ENCODE measurements around the gene CAVIN4.

CAVIN4 gene

GRCh38 chr9:100600521-100601079 lies 22.7 kb downstream of the CAVIN4 start:
- no peak for TF ChIP-seq SUZ12 (IDR thresholded peaks at IDR 0.05; ENCODE audit: extremely low read depth, insufficient read depth, insufficient read length)
- no peak for TF ChIP-seq ZNF274 (IDR thresholded peaks at IDR 0.05; ENCODE audit: low read depth, low read length)
- TF ChIP-seq YY1 (IDR thresholded peaks at IDR 0.05; ENCODE audit: insufficient read depth, insufficient read length): no peak
- no peak for DNase-seq (ENCODE audit: low read depth, low spot score)

GRCh38 chr9:100601216-100601615 lies 23.3 kb downstream of the CAVIN4 start:
- Histone ChIP-seq H3K9me3 (ENCODE audit: insufficient read depth, low read length) (no peaks in the 10 kb centered on the region), H3K4me1 (ENCODE audit: insufficient read depth, insufficient read length) (no peaks in the 10 kb centered on the region), H3K36me3 (ENCODE audit: insufficient read depth, insufficient read length, low read length) (no peaks in the 10 kb centered on the region), H3K4me3 (ENCODE audit: insufficient read length, low read depth) (no peak overlapping the region), H3K27me3 (ENCODE audit: insufficient read depth, insufficient read length) (peaks cover 7% of the 10 kb centered on the region), H3K9ac (ENCODE audit: insufficient read length, low read depth) (no peak overlapping the region)
- no peak for TF ChIP-seq ZNF274 (IDR thresholded peaks at IDR 0.05; ENCODE audit: low read depth, low read length)
- no peak for TF ChIP-seq YY1 (IDR thresholded peaks at IDR 0.05; ENCODE audit: insufficient read depth, insufficient read length)
- TF ChIP-seq SUZ12 (IDR thresholded peaks at IDR 0.05; ENCODE audit: extremely low read depth, insufficient read depth, insufficient read length): no peak
- DNase-seq (ENCODE audit: low read depth, low spot score): peak; percentile 75

More at GRCh38 chr9:100600521-100601079, 22.7 kb downstream of the CAVIN4 start:
- Histone ChIP-seq H3K36me3 (ENCODE audit: insufficient read depth, insufficient read length, low read length) (no peaks in the 10 kb centered on the region), H3K4me3 (ENCODE audit: insufficient read length, low read depth) (no peak overlapping the region), H3K27me3 (ENCODE audit: insufficient read depth, insufficient read length) (peaks cover 7% of the 10 kb centered on the region), H3K9ac (ENCODE audit: insufficient read length, low read depth) (no peak overlapping the region), H3K9me3 (ENCODE audit: insufficient read depth, low read length) (no peaks in the 10 kb centered on the region), H3K4me1 (ENCODE audit: insufficient read depth, insufficient read length) (no peaks in the 10 kb centered on the region)

GRCh38 chr9:100602342-100602801 lies 24.5 kb downstream of the CAVIN4 start:
- Histone ChIP-seq H3K9me3 (ENCODE audit: insufficient read depth, low read length) (no peaks in the 10 kb centered on the region), H3K9ac (ENCODE audit: insufficient read length, low read depth) (no peak overlapping the region), H3K36me3 (ENCODE audit: insufficient read depth, insufficient read length, low read length) (no peaks in the 10 kb centered on the region), H3K27me3 (ENCODE audit: insufficient read depth, insufficient read length) (peaks cover 7% of the 10 kb centered on the region), H3K4me1 (ENCODE audit: insufficient read depth, insufficient read length) (no peaks in the 10 kb centered on the region), H3K4me3 (ENCODE audit: insufficient read length, low read depth) (no peak overlapping the region)
- peak; percentile 76 for DNase-seq (ENCODE audit: low read depth, low spot score)
- no peak for TF ChIP-seq YY1 (IDR thresholded peaks at IDR 0.05; ENCODE audit: insufficient read depth, insufficient read length)
- TF ChIP-seq SUZ12 (IDR thresholded peaks at IDR 0.05; ENCODE audit: extremely low read depth, insufficient read depth, insufficient read length): no peak
- no peak for TF ChIP-seq ZNF274 (IDR thresholded peaks at IDR 0.05; ENCODE audit: low read depth, low read length)

DNA sequence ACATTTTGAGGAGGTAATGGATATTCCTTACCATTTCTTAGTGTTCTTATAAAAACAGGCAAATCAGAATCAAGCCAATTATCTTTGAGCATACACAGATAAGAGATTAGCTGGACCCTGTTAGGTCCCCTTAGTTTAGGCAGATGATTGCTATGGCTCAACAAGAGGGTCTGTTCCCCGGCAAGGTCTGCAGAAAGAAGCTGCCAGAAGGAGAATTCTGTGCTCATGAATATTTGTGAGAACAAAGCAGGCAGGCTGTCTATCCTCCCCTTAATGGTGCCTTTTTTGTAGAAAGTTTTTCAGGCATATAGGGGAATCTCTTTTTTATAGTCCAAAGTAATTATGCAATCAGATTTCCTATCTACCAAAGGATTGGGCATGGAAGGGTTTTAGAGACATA lies 27.5 kb downstream of the CAVIN4 start:
- no peaks in the 10 kb centered on the region for H3K9me3 ChIP-seq (ENCODE audit: insufficient read depth, low read length)
- no peak overlapping the region for H3K9ac ChIP-seq (ENCODE audit: insufficient read length, low read depth)
- H3K4me1 ChIP-seq (ENCODE audit: insufficient read depth, insufficient read length): no peaks in the 10 kb centered on the region
- no peak overlapping the region for H3K4me3 ChIP-seq (ENCODE audit: insufficient read length, low read depth)
- TF ChIP-seq SUZ12 (IDR thresholded peaks at IDR 0.05; ENCODE audit: extremely low read depth, insufficient read depth, insufficient read length) (no peak), ZNF274 (IDR thresholded peaks at IDR 0.05; ENCODE audit: low read depth, low read length) (no peak), YY1 (IDR thresholded peaks at IDR 0.05; ENCODE audit: insufficient read depth, insufficient read length) (no peak)
- no peaks in the 10 kb centered on the region for H3K36me3 ChIP-seq (ENCODE audit: insufficient read depth, insufficient read length, low read length)
- H3K27me3 ChIP-seq (ENCODE audit: insufficient read depth, insufficient read length): no peaks in the 10 kb centered on the region
- no peak for DNase-seq (ENCODE audit: low read depth, low spot score)

GRCh38 chr9:100619194-100619593 lies 41.3 kb downstream of the CAVIN4 start:
- Histone ChIP-seq H3K9me3 (ENCODE audit: insufficient read depth, low read length) (no peaks in the 10 kb centered on the region), H3K4me3 (ENCODE audit: insufficient read length, low read depth) (no peak overlapping the region), H3K36me3 (ENCODE audit: insufficient read depth, insufficient read length, low read length) (no peaks in the 10 kb centered on the region), H3K9ac (ENCODE audit: insufficient read length, low read depth) (no peak overlapping the region), H3K27me3 (ENCODE audit: insufficient read depth, insufficient read length) (no peaks in the 10 kb centered on the region), H3K4me1 (ENCODE audit: insufficient read depth, insufficient read length) (no peaks in the 10 kb centered on the region)
- TF ChIP-seq YY1 (IDR thresholded peaks at IDR 0.05; ENCODE audit: insufficient read depth, insufficient read length) (no peak), ZNF274 (IDR thresholded peaks at IDR 0.05; ENCODE audit: low read depth, low read length) (no peak), SUZ12 (IDR thresholded peaks at IDR 0.05; ENCODE audit: extremely low read depth, insufficient read depth, insufficient read length) (no peak)
- peak; percentile 42 for DNase-seq (ENCODE audit: low read depth, low spot score)

DNA sequence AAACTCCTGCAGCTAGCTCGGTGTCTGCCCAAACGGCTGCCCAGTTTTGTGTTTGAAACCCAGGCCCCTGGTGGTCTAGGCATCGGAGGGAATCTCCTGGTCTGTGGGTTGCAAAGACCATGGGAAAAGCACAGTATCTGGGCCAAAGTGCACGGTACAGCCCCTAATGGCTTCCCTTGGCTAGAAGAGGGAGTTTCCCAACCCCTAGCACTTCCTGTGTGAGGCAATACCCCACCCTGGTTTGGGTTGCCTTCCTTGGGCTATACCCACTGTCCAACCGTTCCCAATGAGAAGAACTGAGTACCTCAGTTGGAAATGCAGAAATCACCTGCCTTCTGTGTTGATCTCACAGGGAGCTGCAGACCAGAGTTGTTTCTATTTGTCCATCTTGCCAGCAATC lies 41.8 kb downstream of the CAVIN4 start:
- Histone ChIP-seq H3K4me3 (ENCODE audit: insufficient read length, low read depth) (no peak overlapping the region), H3K36me3 (ENCODE audit: insufficient read depth, insufficient read length, low read length) (no peaks in the 10 kb centered on the region), H3K9me3 (ENCODE audit: insufficient read depth, low read length) (no peaks in the 10 kb centered on the region), H3K4me1 (ENCODE audit: insufficient read depth, insufficient read length) (no peaks in the 10 kb centered on the region), H3K9ac (ENCODE audit: insufficient read length, low read depth) (no peak overlapping the region), H3K27me3 (ENCODE audit: insufficient read depth, insufficient read length) (no peaks in the 10 kb centered on the region)
- DNase-seq (ENCODE audit: low read depth, low spot score): no peak
- no peak for TF ChIP-seq YY1 (IDR thresholded peaks at IDR 0.05; ENCODE audit: insufficient read depth, insufficient read length)
- no peak for TF ChIP-seq SUZ12 (IDR thresholded peaks at IDR 0.05; ENCODE audit: extremely low read depth, insufficient read depth, insufficient read length)
- no peak for TF ChIP-seq ZNF274 (IDR thresholded peaks at IDR 0.05; ENCODE audit: low read depth, low read length)

- no peak overlapping the region for H3K9ac ChIP-seq (ENCODE audit: insufficient read length, low read depth)
- H3K9me3 ChIP-seq (ENCODE audit: insufficient read depth, low read length): peaks cover 7% of the 10 kb centered on the region
- TF ChIP-seq SUZ12 (IDR thresholded peaks at IDR 0.05; ENCODE audit: extremely low read depth, insufficient read depth, insufficient read length): no peak
- TF ChIP-seq ZNF274 (IDR thresholded peaks at IDR 0.05; ENCODE audit: low read depth, low read length): no peak
- no peak for TF ChIP-seq YY1 (IDR thresholded peaks at IDR 0.05; ENCODE audit: insufficient read depth, insufficient read length)
- no peaks in the 10 kb centered on the region for H3K27me3 ChIP-seq (ENCODE audit: insufficient read depth, insufficient read length)
- H3K4me3 ChIP-seq (ENCODE audit: insufficient read length, low read depth): no peak overlapping the region
- no peaks in the 10 kb centered on the region for H3K4me1 ChIP-seq (ENCODE audit: insufficient read depth, insufficient read length)
- no peaks in the 10 kb centered on the region for H3K36me3 ChIP-seq (ENCODE audit: insufficient read depth, insufficient read length, low read length)
- no peak for DNase-seq (ENCODE audit: low read depth, low spot score)
Observed at GRCh38 chr9:100623969-100624368, 46.1 kb downstream of the CAVIN4 start.

All from NT2/D1 (cell line).